H9 (cell line): ENCODE measurements around the gene OTX1. TPM values are rescaled to one million over a fixed set of nuclear protein-coding genes. Genes with fewer than 3 reads are reported as not detected.

Experiments
- DNase-seq: peaks from one replicate; pipeline ENCODE4 v3.0.0-alpha.2; 2017
- H2AFZ ChIP-seq: one replicate; pipeline ENCODE4 v1.6.1; 2013; ENCODE audit warnings: mild to moderate bottlenecking, low read length, control low read depth, moderate library complexity
- H2AK5ac ChIP-seq: 2 replicates; pipeline ENCODE4 v1.6.1; 2013; ENCODE audit warnings: low read length, control low read depth, mixed read lengths; ENCODE audit not compliant: insufficient read length
- H2BK120ac ChIP-seq: one replicate; pipeline ENCODE4 v1.6.1; 2013; ENCODE audit warnings: low read depth, mild to moderate bottlenecking, low read length, control low read depth, inconsistent platforms; ENCODE audit not compliant: poor library complexity, severe bottlenecking
- H2BK12ac ChIP-seq: 2 replicates; pipeline ENCODE4 v1.6.1; 2013; ENCODE audit warnings: low read length, control low read depth, mixed read lengths, low read depth; ENCODE audit not compliant: insufficient read length
- H2BK15ac ChIP-seq: 2 replicates; pipeline ENCODE4 v1.6.1; 2013; ENCODE audit warnings: low read depth, low read length, control low read depth
- H2BK20ac ChIP-seq: one replicate; pipeline ENCODE4 v1.6.1; 2013; ENCODE audit warnings: low read depth, mild to moderate bottlenecking, low read length, control low read depth, inconsistent platforms; ENCODE audit not compliant: poor library complexity, severe bottlenecking
- H2BK5ac ChIP-seq: 2 replicates; pipeline ENCODE4 v1.6.1; 2013; ENCODE audit warnings: low read length, control low read depth, mixed read lengths; ENCODE audit not compliant: insufficient read length
- H3K14ac ChIP-seq: 2 replicates; pipeline ENCODE4 v1.6.1; 2013; ENCODE audit warnings: low read length, control low read depth; ENCODE audit not compliant: insufficient read depth
- H3K18ac ChIP-seq: 2 replicates; pipeline ENCODE4 v1.6.1; 2013; ENCODE audit warnings: low read depth, mild to moderate bottlenecking, mixed read lengths, low read length, control low read depth; ENCODE audit not compliant: insufficient read length
- H3K23ac ChIP-seq: 2 replicates; pipeline ENCODE4 v1.6.1; 2013; ENCODE audit warnings: low read length, control low read depth, mixed read lengths, low read depth; ENCODE audit not compliant: insufficient read length
- H3K23me2 ChIP-seq: 2 replicates; pipeline ENCODE4 v1.6.1; 2013; ENCODE audit warnings: low read depth, mild to moderate bottlenecking, mixed read lengths, low read length, control low read depth; ENCODE audit not compliant: insufficient read length, poor library complexity, severe bottlenecking
- H3K27ac ChIP-seq: 2 replicates; pipeline ENCODE4 v1.5.1; 2013; ENCODE audit warnings: low read length, control low read depth, mixed read lengths, low read depth; ENCODE audit not compliant: insufficient read length
- H3K27me3 ChIP-seq: 2 replicates; pipeline ENCODE4 v1.6.1; 2013; ENCODE audit warnings: low read length, control low read depth, inconsistent platforms; ENCODE audit not compliant: insufficient read depth
- H3K4ac ChIP-seq: 2 replicates; pipeline ENCODE4 v1.6.1; 2013; ENCODE audit warnings: low read depth, mild to moderate bottlenecking, control low read depth, inconsistent platforms, low read length, moderate library complexity
- H3K4me1 ChIP-seq: 2 replicates; pipeline ENCODE4 v1.6.1; 2013; ENCODE audit warnings: low read length, control low read depth, inconsistent platforms; ENCODE audit not compliant: insufficient read depth
- H3K4me2 ChIP-seq: 2 replicates; pipeline ENCODE4 v1.6.1; 2013; ENCODE audit warnings: low read length, control low read depth, mixed read lengths; ENCODE audit not compliant: insufficient read length, insufficient read depth
- H3K56ac ChIP-seq: 2 replicates; pipeline ENCODE4 v1.6.1; 2013; ENCODE audit warnings: low read depth, mild to moderate bottlenecking, mixed read lengths, low read length, control low read depth; ENCODE audit not compliant: insufficient read length
- H3K79me1 ChIP-seq: 2 replicates; pipeline ENCODE4 v1.6.1; 2013; ENCODE audit warnings: low read depth, mild to moderate bottlenecking, moderate library complexity, low read length, control low read depth, inconsistent platforms; ENCODE audit not compliant: insufficient read depth, poor library complexity, severe bottlenecking
- H3K79me2 ChIP-seq: 2 replicates; pipeline ENCODE4 v1.6.1; 2013; ENCODE audit warnings: low read length, control low read depth, inconsistent platforms; ENCODE audit not compliant: insufficient read depth
- H3K9ac ChIP-seq: 2 replicates; pipeline ENCODE4 v1.6.1; 2013; ENCODE audit warnings: low read length, control low read depth, mixed read lengths; ENCODE audit not compliant: insufficient read length; ENCODE audit errors: extremely low read depth
- H3K9me3 ChIP-seq: one replicate; pipeline ENCODE4 v1.6.1; 2013; ENCODE audit warnings: low read depth, low read length, inconsistent platforms; ENCODE audit not compliant: control insufficient read depth
- H3T11ph ChIP-seq: one replicate; pipeline ENCODE4 v1.6.1; 2013; ENCODE audit warnings: mild to moderate bottlenecking, low read length, control low read depth, inconsistent platforms
- H4K20me1 ChIP-seq: one replicate; pipeline ENCODE4 v1.6.1; 2013; ENCODE audit not compliant: control insufficient read depth, insufficient read length, insufficient read depth
- H4K5ac ChIP-seq: 2 replicates; pipeline ENCODE4 v1.6.1; 2013; ENCODE audit warnings: low read depth, mild to moderate bottlenecking, mixed read lengths, low read length, control low read depth; ENCODE audit not compliant: insufficient read length
- H4K8ac ChIP-seq: replicated peaks from 2 replicates; pipeline ENCODE4 v1.6.1; 2013; ENCODE audit warnings: low read length, control low read depth, mixed read lengths, low read depth; ENCODE audit not compliant: insufficient read length
- H4K91ac ChIP-seq: 2 replicates; pipeline ENCODE4 v1.6.1; 2013; ENCODE audit warnings: low read depth, mild to moderate bottlenecking, moderate library complexity, mixed read lengths, low read length, control low read depth; ENCODE audit not compliant: insufficient read length
- H3K27ac Mint-ChIP-seq, 3 experiments: 2 replicates in 2 of 3; 3 replicates in 1 of 3; pipeline ENCODE4 v1.8.0; 2020 to 2021; ENCODE audit warnings: mixed read lengths in 3 of 3, mild to moderate bottlenecking in 1 of 3, moderate library complexity in 1 of 3
- H3K27me3 Mint-ChIP-seq: 2 replicates; pipeline ENCODE4 v1.8.0; 2021; ENCODE audit warnings: low read depth, mild to moderate bottlenecking, moderate library complexity, mixed read lengths
- H3K36me3 Mint-ChIP-seq, 3 experiments: 2 replicates in 2 of 3; 3 replicates in 1 of 3; pipeline ENCODE4 v1.8.0; 2020 to 2021; ENCODE audit warnings: low read depth in 3 of 3, mixed read lengths in 3 of 3; ENCODE audit not compliant: insufficient read depth in 1 of 3
- H3K4me1 Mint-ChIP-seq, 2 experiments: 2 replicates each; pipeline ENCODE4 v1.8.0; 2020; ENCODE audit warnings: mixed read lengths in 2 of 2
- H3K4me3 Mint-ChIP-seq, 2 experiments: 2 replicates in 1 of 2; 3 replicates in 1 of 2; pipeline ENCODE4 v1.8.0; 2020 to 2021; ENCODE audit warnings: mild to moderate bottlenecking in 2 of 2, mixed read lengths in 2 of 2, moderate library complexity in 1 of 2
- H3K9me3 Mint-ChIP-seq, 2 experiments: 2 replicates in 1 of 2; 3 replicates in 1 of 2; pipeline ENCODE4 v1.8.0; 2020; ENCODE audit warnings: mild to moderate bottlenecking in 2 of 2, mixed read lengths in 2 of 2, moderate library complexity in 1 of 2
- CTCF ChIP-seq: fragments of 200-600 bp; sonication (generic); conservative IDR thresholded peaks from 3 replicates; pipeline ENCODE4 v1.8.0; 2021; ENCODE audit warnings: antibody characterized with exemption, mild to moderate bottlenecking
- WGBS: extraction: QIAGEN DNeasy Blood & Tissue Kit; methylation state at CpG from one replicate; pipeline ENCODE4 v1.1.7; 2013; ENCODE audit warnings: missing lambda C conversion rate, low lambda C conversion rate, mixed read lengths; ENCODE audit not compliant: insufficient read length; ENCODE audit errors: extremely low coverage; 5-methylcytosine and 5-hydroxymethylcytosine counted together
- total RNA-seq: library from RNA; stranded (reverse); gene quantifications from 2 replicates; pipeline ENCODE4 v1.2.1, GENCODE V29; 2021

The OTX1 gene
- total RNA-seq, 1 experiment from 2014 or later: 0.13 TPM

DNA sequence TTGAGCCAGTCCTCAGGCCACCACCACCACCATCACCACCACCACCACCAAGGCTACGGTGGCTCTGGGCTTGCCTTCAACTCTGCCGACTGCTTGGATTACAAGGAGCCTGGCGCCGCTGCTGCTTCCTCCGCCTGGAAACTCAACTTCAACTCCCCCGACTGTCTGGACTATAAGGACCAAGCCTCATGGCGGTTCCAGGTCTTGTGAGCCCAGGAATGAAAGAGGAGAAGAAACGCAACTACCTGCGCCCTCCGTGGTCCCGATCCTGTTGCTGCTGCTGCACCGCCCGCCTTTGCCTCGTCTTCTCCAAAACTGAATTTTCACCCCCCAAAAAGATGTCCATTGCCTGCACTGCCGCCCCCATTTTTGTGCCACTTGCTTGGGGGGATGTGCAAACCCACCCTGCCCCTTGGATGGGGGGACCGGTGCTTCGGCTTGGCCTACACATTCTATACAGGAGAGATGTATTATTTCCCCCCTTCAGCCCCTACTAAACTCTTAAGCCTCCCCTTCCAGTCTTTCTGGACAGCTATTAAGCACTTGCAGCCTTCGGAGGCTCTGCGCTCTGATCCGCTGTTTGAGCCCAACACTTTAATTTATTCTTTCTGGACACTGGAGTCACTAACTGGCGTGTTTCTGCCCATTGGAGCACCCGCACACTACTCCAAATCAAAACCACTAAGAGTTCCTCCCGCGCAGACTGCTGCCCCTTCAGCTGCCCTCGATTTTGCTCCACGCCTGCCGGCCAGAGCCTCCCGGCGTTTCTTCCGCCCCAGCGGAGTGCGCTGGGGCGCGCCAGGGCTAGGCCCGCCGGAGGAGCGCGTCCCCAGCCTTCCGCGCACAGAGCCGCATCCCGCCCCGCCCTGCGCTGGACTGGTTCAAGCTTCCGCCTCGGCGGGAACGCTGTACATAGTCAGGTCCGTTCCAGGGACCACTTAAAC, 5.7 kb downstream of the OTX1 start:
- no peaks in the 10 kb centered on the region for H3K79me1 ChIP-seq
- no peak overlapping the region for H4K8ac ChIP-seq
- Mint-ChIP-seq H3K27me3 (peaks cover 100% of the 10 kb centered on the region), H3K4me3 (peak overlapping the region; percentile 47 to 81; a peak in 4 of 5 replicates), H3K4me1 (peaks cover 55 to 68% of the 10 kb centered on the region in 2 experiments), H3K36me3 (peaks cover 0 to 2% (median 0%) of the 10 kb centered on the region in 3 experiments; a peak in 2 of 7 replicates), H3K9me3 (peaks cover 0 to 9% of the 10 kb centered on the region in 2 experiments; a peak in 1 of 5 replicates), H3K27ac (no peak overlapping the region)
- no peak overlapping the region for H2BK5ac ChIP-seq
- H3K14ac ChIP-seq: no peak overlapping the region
- no peak overlapping the region for H3K9ac ChIP-seq
- no peak overlapping the region for H3K18ac ChIP-seq
- peak; percentile 52 for DNase-seq
- no peak overlapping the region for H4K5ac ChIP-seq
- no peak overlapping the region for H2BK12ac ChIP-seq
- no peak overlapping the region for H2BK15ac ChIP-seq
- no peak overlapping the region for H2AFZ ChIP-seq
- H3K79me2 ChIP-seq: no peaks in the 10 kb centered on the region
- H3K27me3 ChIP-seq: peaks cover 86% of the 10 kb centered on the region
- no peak overlapping the region for H2BK120ac ChIP-seq
- TF ChIP-seq CTCF: no peak
- H3K23me2 ChIP-seq: peaks cover 36% of the 10 kb centered on the region
- H3K27ac ChIP-seq: no peak overlapping the region
- H3K23ac ChIP-seq: no peak overlapping the region
- no peak overlapping the region for H3K56ac ChIP-seq
- no peak overlapping the region for H2BK20ac ChIP-seq
- H3K9me3 ChIP-seq: no peaks in the 10 kb centered on the region
- no CpG with 5 or more reads among the region's 49 CpGs for WGBS
- peaks cover 5% of the 10 kb centered on the region for H4K20me1 ChIP-seq
- peaks cover 10% of the 10 kb centered on the region; the same call in 1 of the 2 replicates for H3K4me1 ChIP-seq
- no peak overlapping the region for H3T11ph ChIP-seq
- H2AK5ac ChIP-seq: no peak overlapping the region
- H4K91ac ChIP-seq: no peak overlapping the region
- H3K4ac ChIP-seq: no peak overlapping the region
- peak overlapping the region; percentile 74 for H3K4me2 ChIP-seq
